ENCODE data around the gene RCAN1.

DNA sequence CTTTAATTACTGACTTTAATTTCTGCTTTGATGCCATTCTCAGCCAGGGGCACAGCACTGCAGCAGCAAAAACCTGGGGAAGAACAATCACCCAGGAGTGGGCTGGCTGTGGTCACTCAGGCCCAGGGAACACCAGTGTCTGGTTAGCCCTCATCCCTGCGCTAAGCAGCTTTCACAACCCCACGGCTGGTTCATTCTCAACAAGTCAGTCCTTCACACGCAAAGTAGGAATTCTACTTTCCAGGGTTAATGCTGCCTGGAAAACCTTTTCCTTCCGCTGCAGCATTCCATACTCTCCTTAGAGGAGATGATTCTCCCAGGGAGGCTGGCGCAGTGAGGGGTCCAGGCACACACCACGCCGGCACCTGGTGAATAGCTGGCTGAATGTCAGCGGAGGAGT lies 78.6 kb downstream of the RCAN1 start:
- TF ChIP-seq CTCF (IDR thresholded peaks at IDR 0.05): no peak
- no peak for TF ChIP-seq ZFX (IDR thresholded peaks at IDR 0.05; ENCODE audit: borderline replicate concordance)
